Stimulated activated effector memory CD8-positive, alpha-beta T cell treated with anti-CD3 and anti-CD28 coated beads, Interleukin-12 subunit alpha, Interleukin-12 subunit beta, amount 100 ng/mL, for 72 hours (primary cell): ENCODE data around the gene DIAPH1.

Experiments
- ATAC-seq: fragments of 150-1000 bp; cut with Tn5 transposase; 2 replicates; pipeline ENCODE4 v1.10.0; 2021
- DNase-seq, 2 donors: peaks; one replicate each; pipeline ENCODE4 v3.0.0; 2021 to 2022; ENCODE audit warnings: low spot score in 2 of 2
- H3K27ac Mint-ChIP-seq: one replicate; pipeline ENCODE4 v1.8.0; 2022; ENCODE audit warnings: mild to moderate bottlenecking, mixed read lengths
- H3K36me3 Mint-ChIP-seq: one replicate; pipeline ENCODE4 v1.8.0; 2022; ENCODE audit warnings: mild to moderate bottlenecking, mixed read lengths
- H3K4me1 Mint-ChIP-seq: one replicate; pipeline ENCODE4 v1.8.0; 2022; ENCODE audit warnings: mixed read lengths
- H3K4me3 Mint-ChIP-seq: one replicate; pipeline ENCODE4 v1.8.0; 2022; ENCODE audit warnings: mild to moderate bottlenecking, mixed read lengths
- H3K9me3 Mint-ChIP-seq: one replicate; pipeline ENCODE4 v1.8.0; 2022; ENCODE audit warnings: mixed read lengths

Gene DIAPH1

GRCh38 chr5:141515946-141516671 is 102.7 kb downstream of the DIAPH1 start:
- no peaks in the 10 kb centered on the region for H3K36me3 Mint-ChIP-seq
- H3K4me1 Mint-ChIP-seq = peaks cover 66% of the 10 kb centered on the region

GRCh38 chr5:141515141-141515540 is 103.7 kb downstream of the DIAPH1 start:
- H3K4me1 Mint-ChIP-seq = peaks cover 58% of the 10 kb centered on the region
- H3K9me3 Mint-ChIP-seq = no peaks in the 10 kb centered on the region
- H3K27ac Mint-ChIP-seq = peak overlapping the region; percentile 97
- H3K4me3 Mint-ChIP-seq = no peak overlapping the region
- DNase-seq = no peak
- ATAC-seq = no peak
- no peaks in the 10 kb centered on the region for H3K36me3 Mint-ChIP-seq

More at GRCh38 chr5:141515946-141516671, 102.7 kb downstream of the DIAPH1 start:
- ATAC-seq (no peak), DNase-seq (no peak)
- no peaks in the 10 kb centered on the region for H3K9me3 Mint-ChIP-seq
- peak overlapping the region; percentile 97 for H3K27ac Mint-ChIP-seq
- H3K4me3 Mint-ChIP-seq = no peak overlapping the region

- Mint-ChIP-seq H3K9me3 (no peaks in the 10 kb centered on the region), H3K4me1 (peaks cover 63% of the 10 kb centered on the region), H3K27ac (peak overlapping the region; percentile 97), H3K36me3 (peaks cover under 1% of the 10 kb centered on the region), H3K4me3 (peak overlapping the region; percentile 77)
- DNase-seq = no peak
- peak; percentile 37 for ATAC-seq
These were observed 104.3 kb downstream of the DIAPH1 start for GRCh38 chr5:141514330-141515133.

GRCh38 chr5:141513627-141514329 is 105.0 kb downstream of the DIAPH1 start:
- Mint-ChIP-seq H3K36me3 (peaks cover 7% of the 10 kb centered on the region), H3K27ac (peak overlapping the region; percentile 97), H3K9me3 (no peaks in the 10 kb centered on the region), H3K4me3 (peak overlapping the region; percentile 77), H3K4me1 (peaks cover 70% of the 10 kb centered on the region)
- ATAC-seq (peak; percentile 74), DNase-seq (no peak)

GRCh38 chr5:141512911-141513626 is 105.7 kb downstream of the DIAPH1 start:
- Mint-ChIP-seq H3K9me3 (no peaks in the 10 kb centered on the region), H3K36me3 (peaks cover 7% of the 10 kb centered on the region), H3K4me1 (peaks cover 74% of the 10 kb centered on the region), H3K4me3 (peak overlapping the region; percentile 77), H3K27ac (peak overlapping the region; percentile 97)
- ATAC-seq (peak; percentile 50), DNase-seq (no peak)

GRCh38 chr5:141512390-141512910 is 106.3 kb downstream of the DIAPH1 start:
- DNase-seq = peak; percentile 86 to 92
- H3K4me1 Mint-ChIP-seq = peaks cover 68% of the 10 kb centered on the region
- peak overlapping the region; percentile 97 for H3K27ac Mint-ChIP-seq
- H3K9me3 Mint-ChIP-seq = no peaks in the 10 kb centered on the region
- H3K36me3 Mint-ChIP-seq = peaks cover 7% of the 10 kb centered on the region
- H3K4me3 Mint-ChIP-seq = peak overlapping the region; percentile 77
- ATAC-seq = peak; percentile 49

GRCh38 chr5:141511771-141512325 is 107.0 kb downstream of the DIAPH1 start:
- no peak for ATAC-seq
- no peak for DNase-seq
- peaks cover 7% of the 10 kb centered on the region for H3K36me3 Mint-ChIP-seq
- peaks cover 62% of the 10 kb centered on the region for H3K4me1 Mint-ChIP-seq
- peak overlapping the region; percentile 77 for H3K4me3 Mint-ChIP-seq
- H3K9me3 Mint-ChIP-seq = no peaks in the 10 kb centered on the region
- peak overlapping the region; percentile 97 for H3K27ac Mint-ChIP-seq

- H3K4me1 Mint-ChIP-seq = peaks cover 54% of the 10 kb centered on the region
- ATAC-seq (no peak), DNase-seq (no peak)
- H3K27ac Mint-ChIP-seq = no peak overlapping the region
- no peaks in the 10 kb centered on the region for H3K9me3 Mint-ChIP-seq
- peaks cover 7% of the 10 kb centered on the region for H3K36me3 Mint-ChIP-seq
- H3K4me3 Mint-ChIP-seq = no peak overlapping the region
These were observed 107.8 kb downstream of the DIAPH1 start for GRCh38 chr5:141510850-141511601.

- peak overlapping the region; percentile 23 for H3K27ac Mint-ChIP-seq
- DNase-seq (no peak), ATAC-seq (no peak)
- peaks cover 7% of the 10 kb centered on the region for H3K36me3 Mint-ChIP-seq
- H3K9me3 Mint-ChIP-seq = no peaks in the 10 kb centered on the region
- no peak overlapping the region for H3K4me3 Mint-ChIP-seq
- peaks cover 47% of the 10 kb centered on the region for H3K4me1 Mint-ChIP-seq
These were observed 108.6 kb downstream of the DIAPH1 start for GRCh38 chr5:141510160-141510559.

GRCh38 chr5:141508798-141509611 is 109.8 kb downstream of the DIAPH1 start:
- ATAC-seq (peak; percentile 29), DNase-seq (no peak)
- Mint-ChIP-seq H3K9me3 (no peaks in the 10 kb centered on the region), H3K4me3 (peak overlapping the region; percentile 33), H3K36me3 (peaks cover 7% of the 10 kb centered on the region), H3K27ac (peak overlapping the region; percentile 67), H3K4me1 (peaks cover 36% of the 10 kb centered on the region)

GRCh38 chr5:141508440-141508797 is 110.4 kb downstream of the DIAPH1 start:
- Mint-ChIP-seq H3K27ac (peak overlapping the region; percentile 20), H3K4me3 (no peak overlapping the region), H3K9me3 (no peaks in the 10 kb centered on the region), H3K4me1 (peaks cover 30% of the 10 kb centered on the region), H3K36me3 (peaks cover 7% of the 10 kb centered on the region)
- DNase-seq = no peak
- ATAC-seq = no peak

GRCh38 chr5:141507387-141508091 is 111.3 kb downstream of the DIAPH1 start:
- H3K27ac Mint-ChIP-seq = peak overlapping the region; percentile 15
- H3K4me3 Mint-ChIP-seq = no peak overlapping the region
- ATAC-seq (no peak), DNase-seq (no peak)
- no peaks in the 10 kb centered on the region for H3K9me3 Mint-ChIP-seq
- H3K36me3 Mint-ChIP-seq = peaks cover 7% of the 10 kb centered on the region
- H3K4me1 Mint-ChIP-seq = peaks cover 21% of the 10 kb centered on the region
